Hematopoietic multipotent progenitor cell treated with erythropoietin and hydrocortisone succinate and interleukin-3 and kit ligand, for 15 days (in vitro differentiated cells): ENCODE results near the gene MRPL55.

ENCODE experiments used
- DNase-seq: peaks from one replicate; pipeline ENCODE4 v3.0.0-alpha.2; 2015; ENCODE audit warnings: low spot score

The MRPL55 gene

DNA sequence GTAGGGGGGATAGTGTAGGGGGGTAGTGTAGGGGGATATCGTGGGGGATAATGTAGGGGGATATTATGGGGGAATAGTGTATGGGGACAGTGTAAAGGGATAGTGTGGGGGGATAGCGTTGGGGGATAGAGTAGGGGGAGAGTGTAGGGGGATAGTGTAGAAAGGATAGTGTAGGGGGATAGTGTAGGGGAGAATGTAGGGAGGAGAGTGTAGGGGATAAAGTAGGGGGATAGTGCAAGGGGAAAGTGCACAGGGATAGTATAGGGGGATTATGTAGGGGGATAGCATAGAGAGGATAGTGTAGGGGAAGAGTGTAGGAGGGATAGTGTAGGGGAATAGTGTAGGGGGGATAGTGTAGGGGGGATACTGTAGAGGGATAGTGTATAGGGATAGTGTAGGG, 38.9 kb downstream of the MRPL55 start:
- no peak for DNase-seq

DNA sequence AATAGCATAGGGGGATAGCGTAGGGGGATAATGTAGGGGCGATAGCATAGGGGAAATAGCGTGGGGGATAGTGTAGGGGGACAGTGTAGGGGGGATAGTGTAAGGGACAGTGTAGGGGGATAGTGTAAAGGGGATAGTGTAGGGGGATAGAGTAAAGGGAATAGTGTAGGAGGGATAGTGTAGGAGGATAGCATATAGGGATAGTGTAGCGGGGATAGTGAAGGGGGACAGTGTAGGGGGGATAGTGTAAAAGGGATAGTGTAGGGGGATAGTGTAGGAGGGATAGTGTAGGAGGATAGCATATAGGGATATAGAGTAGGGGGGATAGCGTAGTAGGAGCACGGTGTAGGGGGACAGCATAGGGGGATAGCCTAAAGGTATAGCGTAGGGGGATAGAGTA, 40.7 kb downstream of the MRPL55 start:
- no peak for DNase-seq

DNA sequence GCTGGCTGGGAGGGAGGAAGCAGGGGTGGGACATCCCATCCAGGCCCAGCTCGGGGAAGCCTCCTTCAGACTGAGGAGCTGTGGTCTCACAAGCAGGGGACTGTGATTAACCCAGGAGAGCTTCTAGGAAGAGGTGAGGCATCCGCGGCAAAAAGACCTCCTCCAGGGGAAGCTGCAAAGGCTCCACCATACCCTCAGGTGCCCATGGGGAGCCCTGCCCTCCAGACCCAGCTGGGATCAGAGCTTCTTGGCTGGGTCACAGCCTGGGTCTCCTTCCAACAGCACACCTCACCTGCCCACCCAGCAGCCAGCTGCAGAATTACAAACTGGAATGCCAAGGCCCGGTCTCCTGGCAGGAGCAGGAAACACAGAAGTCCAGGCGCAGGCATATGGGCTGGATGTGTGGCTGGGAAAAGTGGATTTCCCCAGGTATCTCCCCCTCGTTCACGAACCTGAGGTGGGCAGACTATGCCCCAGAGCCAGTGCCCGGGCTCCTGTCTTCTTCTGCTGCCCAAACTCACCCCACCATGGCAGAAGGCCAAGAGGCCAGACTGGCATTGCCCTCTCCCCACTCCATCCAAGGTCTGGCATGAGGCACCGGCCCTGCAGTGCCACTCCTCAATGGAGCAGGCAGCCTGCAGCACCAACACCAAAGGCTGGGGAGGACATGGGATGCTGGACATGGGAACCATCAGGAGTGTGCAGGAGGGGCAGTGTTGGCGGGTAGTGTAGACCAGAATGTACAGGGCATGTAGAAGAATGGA, 42.0 kb downstream of the MRPL55 start:
- DNase-seq = no peak

DNA sequence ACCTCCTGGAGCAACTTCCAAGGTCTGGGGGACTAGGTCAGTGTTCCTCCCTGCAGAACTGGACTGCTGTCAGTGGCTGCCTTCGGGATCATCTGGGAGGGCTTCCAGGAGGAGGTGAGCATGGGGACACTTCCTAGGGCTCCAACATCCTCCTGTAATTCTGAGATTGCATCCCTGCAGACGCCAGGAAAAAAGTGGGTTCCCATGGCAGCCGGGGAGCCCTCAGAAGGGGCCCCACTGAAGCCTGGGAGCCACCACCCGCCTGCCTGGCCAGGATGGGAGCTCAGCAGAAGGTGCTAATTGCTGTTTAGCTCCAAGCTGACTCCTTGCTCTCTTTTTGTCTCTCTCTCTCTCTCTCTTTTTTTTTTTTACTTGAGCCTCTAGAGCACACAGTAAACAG, 42.7 kb downstream of the MRPL55 start:
- no peak for DNase-seq

DNA sequence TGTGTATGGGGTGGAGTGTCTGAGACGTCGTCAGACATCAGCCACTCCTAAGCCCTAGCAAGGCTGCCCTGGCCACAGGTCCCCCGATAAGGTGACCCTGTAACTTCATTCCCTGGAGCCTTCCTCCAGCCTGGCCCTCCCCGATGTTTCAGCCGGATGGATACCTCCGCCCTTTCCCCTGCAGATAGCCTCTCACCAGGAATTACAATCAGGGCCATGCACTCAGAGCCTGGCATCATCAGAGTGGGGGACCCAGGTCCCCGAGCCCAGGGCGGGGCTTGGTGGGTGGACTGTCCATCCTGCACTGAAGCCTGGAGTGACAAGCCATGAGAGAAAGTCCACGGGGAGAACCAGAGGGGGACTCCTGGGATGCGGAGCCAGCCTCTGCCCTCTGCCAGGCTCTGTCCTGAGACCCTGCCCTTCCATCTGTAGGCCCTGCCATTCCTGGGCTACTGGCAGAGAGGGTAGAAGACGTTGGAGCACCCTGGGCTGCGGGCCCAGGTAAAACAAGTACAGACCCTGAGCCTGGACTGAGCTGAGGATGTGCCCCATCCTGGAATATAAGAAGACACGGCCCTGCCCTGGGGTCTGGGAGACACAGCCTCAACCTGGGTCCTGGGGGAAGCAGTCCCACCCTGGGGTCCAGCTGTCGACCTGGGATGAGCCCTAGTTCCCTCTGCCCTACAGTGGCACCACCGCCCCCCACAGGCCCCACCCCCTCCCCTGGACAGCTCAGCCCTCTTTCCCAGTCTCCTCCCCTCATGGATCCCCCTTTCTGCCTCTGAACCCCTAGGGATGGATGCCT, 43.4 kb downstream of the MRPL55 start:
- no peak for DNase-seq

DNA sequence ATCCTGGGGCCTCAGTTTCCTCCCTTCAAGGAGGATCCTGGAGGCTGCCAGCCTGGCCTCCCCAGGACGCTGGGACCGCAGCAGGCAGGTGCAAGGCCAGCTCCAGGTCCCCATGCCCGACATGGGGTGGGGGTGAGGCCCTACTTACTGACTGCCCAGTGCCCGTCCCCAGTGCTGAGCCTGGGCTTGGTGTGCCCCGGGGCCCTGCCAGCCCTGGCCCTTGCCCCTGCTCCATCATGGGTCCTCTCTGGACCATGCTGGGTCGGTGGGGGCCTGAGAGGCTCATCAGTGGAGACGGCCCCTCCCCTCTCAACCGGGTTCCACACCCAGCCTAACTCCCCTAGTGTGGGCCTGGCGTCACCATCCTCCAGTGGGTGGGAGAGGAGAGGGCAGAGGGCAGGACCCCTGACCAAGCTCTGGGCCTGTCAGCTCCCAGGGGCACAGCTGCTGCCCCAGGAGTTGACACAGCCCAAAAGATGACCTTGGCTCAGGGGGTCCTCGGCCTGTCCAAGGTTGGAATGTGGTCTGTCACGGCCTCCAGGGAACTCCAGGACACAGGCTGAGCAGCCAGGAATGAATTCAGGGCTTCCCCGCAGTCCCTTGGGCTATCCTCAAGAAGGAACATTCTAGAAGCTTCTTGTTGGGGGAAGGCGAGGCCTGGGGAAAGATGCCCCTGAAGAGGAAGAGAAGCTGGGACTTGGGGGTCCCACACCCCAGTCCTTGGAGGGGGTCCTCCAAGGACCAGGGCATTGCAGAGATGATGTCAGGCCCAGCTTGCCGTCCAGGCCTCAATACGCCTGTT, 44.2 kb downstream of the MRPL55 start:
- DNase-seq = no peak

DNA sequence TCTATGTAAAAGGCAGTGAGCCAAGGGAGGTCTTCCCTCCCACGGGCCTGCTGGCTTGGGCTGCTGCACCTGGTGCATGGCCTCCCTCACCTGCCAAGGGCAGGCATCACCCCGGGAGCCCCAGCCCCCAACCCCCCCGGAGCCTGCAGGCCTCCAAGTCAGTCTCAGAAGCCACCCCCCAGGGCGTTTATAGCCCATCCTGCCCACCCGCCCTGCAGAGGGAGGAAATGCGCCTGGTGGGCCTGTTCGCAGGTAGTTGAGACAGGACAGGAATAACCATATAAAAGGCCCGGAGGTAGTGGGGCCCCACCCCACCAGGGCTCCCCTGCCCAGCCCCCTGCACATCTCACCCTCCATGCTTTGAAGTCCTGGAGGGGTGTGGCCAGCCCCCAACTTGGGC, 44.8 kb downstream of the MRPL55 start:
- no peak for DNase-seq

DNA sequence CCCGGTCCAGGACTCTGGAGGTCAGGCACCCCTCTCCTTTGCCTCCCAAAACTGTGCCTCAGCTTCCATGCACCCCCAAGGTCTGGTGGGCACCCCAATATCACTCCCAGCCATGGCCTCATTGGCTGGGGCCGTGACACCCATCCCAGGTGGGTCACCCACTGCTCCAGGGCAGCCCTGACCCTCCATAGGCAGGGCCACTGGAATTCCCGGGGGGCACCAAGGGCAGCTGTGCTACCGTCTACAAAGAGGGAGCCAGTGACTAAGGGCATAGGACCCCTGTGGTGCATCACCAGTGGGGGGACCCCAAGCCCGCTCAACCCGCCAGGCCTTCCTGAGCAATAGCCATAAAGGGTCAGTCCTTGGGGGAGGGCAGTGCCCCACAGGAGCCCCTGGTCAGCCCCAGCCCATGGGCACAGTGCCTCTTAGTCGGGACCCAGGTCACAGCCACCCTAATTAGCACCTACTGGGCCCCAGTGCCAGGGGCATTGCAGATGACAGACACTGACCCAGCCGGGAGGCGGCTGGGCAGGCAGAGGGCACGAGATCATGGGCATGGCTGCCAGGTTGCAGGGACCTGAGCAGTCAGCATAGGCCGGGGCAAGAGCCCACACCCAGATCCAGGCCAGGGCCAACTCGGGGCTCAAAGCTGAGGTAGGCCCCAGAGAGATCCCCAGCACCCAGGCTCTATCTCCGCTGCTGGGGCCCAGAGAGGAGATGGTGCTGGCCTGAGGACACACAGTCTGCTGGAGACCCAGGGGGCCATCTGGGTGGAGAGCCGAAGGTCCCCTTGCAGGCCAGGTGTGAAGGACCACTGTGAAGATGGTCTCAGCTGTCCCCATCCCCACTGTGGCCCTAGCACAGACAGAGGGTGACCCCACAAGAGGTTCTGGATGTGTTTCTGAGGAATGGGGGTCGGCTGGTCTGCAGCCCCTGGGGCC, 45.6 kb downstream of the MRPL55 start:
- DNase-seq = no peak

DNA sequence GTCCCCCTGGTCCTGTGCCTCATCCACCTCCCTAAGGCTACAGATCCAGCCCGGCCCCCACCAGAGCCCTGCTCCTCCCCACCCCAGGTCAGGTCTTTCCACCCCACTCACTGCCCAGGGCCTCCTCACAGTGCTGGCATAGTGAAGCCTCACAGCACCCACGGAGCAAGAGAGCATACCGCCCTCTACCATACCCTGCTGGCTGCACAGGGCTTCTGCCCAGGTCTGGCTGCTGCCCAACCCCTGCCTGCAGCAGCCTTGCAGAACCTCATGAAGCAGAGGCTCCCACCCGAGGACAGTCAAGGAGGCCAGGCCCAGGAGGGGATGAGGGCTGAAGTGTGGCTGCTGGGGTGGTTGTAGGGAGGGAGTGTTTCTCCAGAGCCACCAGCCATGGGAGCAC, 46.3 kb downstream of the MRPL55 start:
- DNase-seq = no peak

DNA sequence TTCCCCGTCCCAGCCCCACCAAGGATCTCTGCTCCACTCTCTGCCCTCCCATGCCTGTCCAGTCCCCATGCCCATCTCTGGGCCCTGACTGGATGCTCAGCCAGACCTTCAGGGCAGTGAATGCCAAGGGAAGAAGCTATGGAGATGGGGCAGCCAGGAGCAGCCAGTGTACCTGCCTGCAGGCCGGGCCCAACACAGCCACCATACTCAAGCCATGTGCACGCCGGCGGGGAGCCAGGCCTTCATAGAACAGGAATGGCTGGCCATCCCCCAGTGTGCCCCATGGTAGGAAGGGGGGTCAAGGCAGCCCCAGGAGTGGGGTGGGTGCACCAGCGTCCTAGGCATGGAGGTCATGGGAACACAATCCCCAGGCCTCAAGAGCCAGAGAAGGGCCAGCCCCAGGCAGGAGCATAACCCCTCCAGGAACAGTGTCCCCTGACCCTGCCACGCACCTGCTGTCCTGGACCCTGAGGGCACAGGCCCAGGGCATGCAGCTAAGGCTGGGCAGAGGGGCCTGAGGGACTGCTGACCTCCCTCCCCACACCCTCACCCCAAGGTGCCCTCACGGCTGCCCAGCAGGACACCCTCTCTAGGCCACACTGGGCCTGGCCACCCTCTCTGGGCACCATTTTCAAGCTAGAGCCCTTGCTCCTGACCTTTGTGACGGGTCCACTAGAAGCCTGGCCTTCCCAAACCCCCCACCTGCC, 46.9 kb downstream of the MRPL55 start:
- no peak for DNase-seq

DNA sequence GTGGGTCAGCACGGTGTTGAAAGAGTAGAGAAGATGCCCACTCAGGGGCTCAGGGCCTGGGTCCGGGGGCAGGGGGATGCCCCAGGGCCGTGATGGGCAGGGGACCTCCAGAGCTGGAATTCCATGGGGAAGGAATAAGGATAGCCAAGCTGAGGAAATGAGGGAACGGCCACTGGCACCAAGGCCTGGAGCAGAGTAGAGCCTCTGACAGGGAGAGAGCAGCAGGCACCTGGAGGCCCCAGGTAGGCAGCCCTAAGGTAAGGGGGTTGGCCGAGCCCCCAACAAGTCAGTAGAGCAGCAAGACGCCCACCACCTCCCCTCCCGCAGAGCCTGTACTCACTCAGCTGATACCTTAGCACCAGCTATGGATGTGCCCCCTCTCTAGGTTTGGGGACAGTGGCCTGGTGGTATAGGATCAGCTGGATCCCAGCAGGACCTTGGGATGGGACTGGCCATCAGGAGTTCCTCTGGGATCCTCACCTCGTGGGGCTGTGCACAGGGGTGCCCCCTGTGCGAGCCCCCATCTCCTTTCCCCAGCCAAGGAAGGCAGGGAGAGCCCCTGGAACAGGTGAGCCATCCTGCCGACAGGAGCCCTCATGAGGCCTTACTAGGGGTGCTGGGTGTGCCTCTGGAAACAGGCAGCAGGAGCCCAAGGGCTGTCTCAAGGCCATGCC, 47.6 kb downstream of the MRPL55 start:
- no peak for DNase-seq

DNA sequence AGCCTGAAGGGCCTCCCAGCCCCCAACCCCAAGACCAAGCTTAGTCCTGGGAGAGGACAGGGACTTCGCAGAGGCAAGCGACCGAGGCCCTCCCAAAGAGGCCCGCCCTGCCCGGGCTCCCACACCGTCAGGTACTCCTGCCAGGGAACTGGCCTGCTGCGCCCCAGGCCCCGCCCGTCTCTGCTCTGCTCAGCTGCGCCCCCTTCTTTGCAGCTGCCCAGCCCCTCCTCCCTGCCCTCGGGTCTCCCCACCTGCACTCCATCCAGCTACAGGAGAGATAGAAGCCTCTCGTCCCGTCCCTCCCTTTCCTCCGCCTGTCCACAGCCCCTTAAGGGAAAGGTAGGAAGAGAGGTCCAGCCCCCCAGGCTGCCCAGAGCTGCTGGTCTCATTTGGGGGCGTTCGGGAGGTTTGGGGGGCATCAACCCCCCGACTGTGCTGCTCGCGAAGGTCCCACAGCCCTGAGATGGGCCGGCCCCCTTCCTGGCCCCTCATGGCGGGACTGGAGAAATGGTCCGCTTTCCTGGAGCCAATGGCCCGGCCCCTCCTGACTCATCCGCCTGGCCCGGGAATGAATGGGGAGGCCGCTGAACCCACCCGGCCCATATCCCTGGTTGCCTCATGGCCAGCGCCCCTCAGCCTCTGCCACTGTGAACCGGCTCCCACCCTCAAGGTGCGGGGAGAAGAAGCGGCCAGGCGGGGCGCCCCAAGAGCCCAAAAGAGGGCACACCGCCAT, 48.5 kb downstream of the MRPL55 start:
- no peak for DNase-seq

DNA sequence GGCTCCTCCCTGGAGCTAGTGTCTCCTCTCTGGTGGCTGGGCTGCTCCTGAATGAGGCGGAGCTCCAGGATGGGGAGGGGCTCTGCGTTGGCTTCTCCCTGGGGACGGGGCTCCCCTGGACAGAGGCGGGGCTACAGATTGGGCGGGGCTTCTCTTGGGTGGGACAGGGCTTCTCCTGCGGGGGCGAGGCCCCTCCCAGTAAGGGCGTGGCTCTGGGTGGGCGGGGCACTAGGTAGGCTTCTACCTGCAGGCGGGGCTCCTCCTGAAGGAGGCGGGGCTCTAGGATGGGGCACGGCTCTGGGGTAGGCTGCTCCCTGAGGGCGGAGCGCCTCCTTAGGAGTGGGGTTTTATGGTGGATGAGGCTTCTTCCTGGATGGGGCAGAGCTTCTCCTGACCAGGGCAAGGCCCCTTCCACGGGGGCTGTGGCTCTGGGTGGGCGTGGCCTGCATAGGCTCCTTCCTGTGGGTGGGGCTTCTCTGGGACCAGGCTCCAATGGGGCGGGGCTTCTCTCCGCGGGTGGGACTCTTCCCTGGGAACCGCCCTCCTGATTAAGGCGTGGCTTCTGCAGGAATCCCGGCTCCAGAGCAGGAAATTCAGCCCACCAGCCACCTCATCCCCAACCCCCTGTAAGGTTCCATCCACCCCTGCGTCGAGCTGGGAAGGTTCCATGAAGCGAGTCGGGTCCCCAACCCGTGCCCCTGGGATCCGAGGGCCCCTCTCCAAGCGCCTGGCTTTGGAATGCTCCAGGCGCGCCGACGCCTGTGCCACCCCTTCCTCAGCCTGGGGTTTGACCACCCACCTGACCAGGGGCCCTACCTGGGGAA, 49.3 kb downstream of the MRPL55 start:
- DNase-seq = peak; percentile 47

DNA sequence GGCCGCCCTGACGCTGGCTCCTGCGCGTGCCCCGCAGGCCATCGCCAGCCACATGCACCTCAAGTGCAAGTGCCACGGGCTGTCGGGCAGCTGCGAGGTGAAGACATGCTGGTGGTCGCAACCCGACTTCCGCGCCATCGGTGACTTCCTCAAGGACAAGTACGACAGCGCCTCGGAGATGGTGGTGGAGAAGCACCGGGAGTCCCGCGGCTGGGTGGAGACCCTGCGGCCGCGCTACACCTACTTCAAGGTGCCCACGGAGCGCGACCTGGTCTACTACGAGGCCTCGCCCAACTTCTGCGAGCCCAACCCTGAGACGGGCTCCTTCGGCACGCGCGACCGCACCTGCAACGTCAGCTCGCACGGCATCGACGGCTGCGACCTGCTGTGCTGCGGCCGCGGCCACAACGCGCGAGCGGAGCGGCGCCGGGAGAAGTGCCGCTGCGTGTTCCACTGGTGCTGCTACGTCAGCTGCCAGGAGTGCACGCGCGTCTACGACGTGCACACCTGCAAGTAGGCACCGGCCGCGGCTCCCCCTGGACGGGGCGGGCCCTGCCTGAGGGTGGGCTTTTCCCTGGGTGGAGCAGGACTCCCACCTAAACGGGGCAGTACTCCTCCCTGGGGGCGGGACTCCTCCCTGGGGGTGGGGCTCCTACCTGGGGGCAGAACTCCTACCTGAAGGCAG, 50.0 kb downstream of the MRPL55 start:
- DNase-seq = no peak

DNA sequence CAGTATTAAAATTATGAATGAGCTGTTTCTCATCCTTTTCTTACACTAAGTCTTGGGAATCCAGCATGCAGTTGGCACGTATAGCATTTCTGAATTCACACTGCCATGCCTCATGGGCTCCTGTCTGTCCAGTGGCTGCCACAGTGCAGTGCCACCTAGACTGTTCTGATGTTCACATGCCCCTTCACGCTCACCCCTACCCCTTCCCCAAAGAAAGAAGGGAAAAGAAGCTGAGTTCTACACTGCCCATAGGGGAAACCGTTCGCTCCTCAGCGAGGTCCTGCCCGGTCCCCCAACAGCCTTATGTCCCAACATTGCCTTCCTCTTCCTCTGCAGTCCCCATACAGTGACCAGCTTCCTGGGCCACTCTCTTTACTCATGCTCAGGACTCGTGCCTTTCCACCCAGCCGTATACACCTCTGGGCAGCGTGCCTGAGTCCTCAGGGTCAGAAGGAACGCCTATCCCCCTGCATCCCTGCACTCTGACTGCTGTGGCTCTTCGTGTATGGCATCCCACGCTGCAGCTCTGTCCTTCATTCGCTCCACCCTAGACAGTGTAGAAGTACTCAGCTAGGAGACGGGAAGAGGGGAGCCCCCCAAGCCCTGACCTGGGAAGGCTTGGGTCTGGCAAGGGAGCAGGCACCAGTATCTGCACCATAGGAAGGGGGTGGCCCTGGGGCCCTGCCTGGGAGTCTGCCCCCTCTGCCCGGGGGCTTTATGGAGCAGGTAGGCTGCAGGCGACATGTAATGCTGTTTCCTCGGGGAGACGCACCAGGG, 50.7 kb downstream of the MRPL55 start:
- DNase-seq = no peak
